Measurements from ENCODE around the gene CADPS2.

GRCh38 chr7:122675621-122676020, 210.6 kb downstream of the CADPS2 start:
- TF ChIP-seq REST (IDR thresholded peaks at IDR 0.05; ENCODE audit: low read depth) (no peak), TEAD4 (IDR thresholded peaks at IDR 0.05) (no peak), TAF1 (IDR thresholded peaks at IDR 0.05; ENCODE audit: low read depth) (no peak), MAX (IDR thresholded peaks at IDR 0.05) (no peak), CREB1 (IDR thresholded peaks at IDR 0.05; ENCODE audit: low read depth) (no peak), YY1 (IDR thresholded peaks at IDR 0.05; ENCODE audit: low read depth) (no peak), RAD21 (IDR thresholded peaks at IDR 0.05; ENCODE audit: low read depth) (no peak), ZBTB7A (IDR thresholded peaks at IDR 0.05; ENCODE audit: low read depth) (no peak), USF1 (IDR thresholded peaks at IDR 0.05) (no peak), EP300 (IDR thresholded peaks at IDR 0.05; ENCODE audit: borderline replicate concordance) (no peak), EGR1 (IDR thresholded peaks at IDR 0.05) (no peak), NFIC (IDR thresholded peaks at IDR 0.05) (no peak)
